Activated CD8-positive, alpha-beta memory T cell treated with anti-CD3 and anti-CD28 coated beads, Interleukin-2, amount 50 U/mL, for 48 hours (primary cell): ENCODE data around the gene GPAT2.
A peak's percentile ranks its signal among the peaks of the same experiment; 100 is the strongest.
"Not testable (repeated sequence)": the region's sequence is repeated elsewhere in the genome, so short reads cannot be mapped to it uniquely, and the experiment has no call there.

ENCODE experiments used
- DNase-seq: peaks from one replicate; pipeline ENCODE4 v3.0.0-alpha.2; 2020

The GPAT2 gene

DNA sequence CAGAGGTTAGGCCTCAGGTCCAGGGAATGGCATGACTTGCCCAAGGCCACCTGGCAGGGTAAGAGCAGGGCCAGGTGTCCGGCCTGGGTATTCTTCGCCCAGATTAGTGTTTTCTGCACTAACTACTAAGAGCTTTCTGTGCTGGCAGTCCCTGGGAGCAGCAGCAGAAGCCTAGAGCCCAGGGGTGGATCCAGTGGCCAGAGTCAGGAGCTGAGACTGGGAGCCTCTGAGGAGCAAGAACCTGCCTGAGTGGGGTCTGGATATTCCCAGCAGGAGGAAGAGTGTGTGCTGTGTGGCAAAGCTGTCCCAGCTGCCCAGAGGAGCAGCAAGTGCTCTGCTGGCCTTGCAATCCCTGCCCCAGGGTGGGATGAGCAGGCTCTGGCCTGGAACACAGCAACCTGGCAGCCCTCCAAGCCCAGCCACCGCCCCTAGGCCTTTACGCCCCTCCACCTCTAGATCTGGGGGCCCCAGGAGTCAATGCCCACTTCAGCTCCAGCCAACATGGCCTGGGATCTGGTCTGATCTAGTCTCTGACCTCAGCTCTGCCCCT is 30.7 kb upstream of the GPAT2 start:
- peak; percentile 48 for DNase-seq

DNA sequence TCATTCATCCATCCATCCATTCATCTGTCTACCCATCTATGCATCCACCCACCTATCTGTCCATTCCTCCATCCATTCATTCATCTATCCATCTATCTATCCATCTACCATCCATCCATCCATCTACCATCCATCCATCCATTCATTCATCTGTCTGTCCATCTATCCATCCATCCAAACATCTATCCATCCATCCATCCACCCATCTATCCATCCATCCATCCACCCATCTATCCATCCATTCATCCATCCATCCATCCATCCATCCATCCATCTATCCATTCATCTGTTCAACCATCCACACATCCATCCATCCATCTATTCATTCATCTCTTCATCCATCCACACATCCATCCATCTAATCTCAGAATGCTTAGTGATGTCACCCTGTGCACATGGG is 30.0 kb upstream of the GPAT2 start:
- not testable (repeated sequence) for DNase-seq

DNA sequence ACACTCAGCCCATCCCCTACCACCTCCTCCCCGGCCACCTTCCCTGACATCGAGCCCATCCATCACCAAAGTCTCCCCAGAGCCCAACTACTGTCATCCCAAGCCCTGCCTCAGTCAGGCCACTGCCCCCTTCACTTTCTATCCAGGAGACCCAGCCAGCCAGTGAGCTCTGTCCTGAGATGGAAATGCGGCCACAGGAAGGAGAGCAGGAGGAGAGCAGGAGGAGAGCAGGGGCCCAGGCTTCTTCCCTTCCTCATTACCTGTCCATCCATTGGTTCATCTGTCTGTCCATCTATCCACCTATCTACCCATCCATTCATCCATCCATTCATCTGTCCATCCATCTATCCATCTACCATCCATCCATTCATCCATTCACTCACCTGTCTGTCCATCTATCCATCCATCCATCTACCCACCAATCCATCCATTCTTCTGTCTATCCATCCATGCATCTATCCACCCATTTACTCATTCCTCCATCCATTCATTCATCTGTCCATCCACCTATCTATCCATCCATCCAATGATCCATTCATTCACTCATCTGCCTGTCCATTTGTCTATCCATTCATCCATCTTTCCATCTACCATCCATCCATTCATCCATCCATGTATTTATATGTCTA is 29.4 kb upstream of the GPAT2 start:
- DNase-seq, result not testable (repeated sequence)

DNA sequence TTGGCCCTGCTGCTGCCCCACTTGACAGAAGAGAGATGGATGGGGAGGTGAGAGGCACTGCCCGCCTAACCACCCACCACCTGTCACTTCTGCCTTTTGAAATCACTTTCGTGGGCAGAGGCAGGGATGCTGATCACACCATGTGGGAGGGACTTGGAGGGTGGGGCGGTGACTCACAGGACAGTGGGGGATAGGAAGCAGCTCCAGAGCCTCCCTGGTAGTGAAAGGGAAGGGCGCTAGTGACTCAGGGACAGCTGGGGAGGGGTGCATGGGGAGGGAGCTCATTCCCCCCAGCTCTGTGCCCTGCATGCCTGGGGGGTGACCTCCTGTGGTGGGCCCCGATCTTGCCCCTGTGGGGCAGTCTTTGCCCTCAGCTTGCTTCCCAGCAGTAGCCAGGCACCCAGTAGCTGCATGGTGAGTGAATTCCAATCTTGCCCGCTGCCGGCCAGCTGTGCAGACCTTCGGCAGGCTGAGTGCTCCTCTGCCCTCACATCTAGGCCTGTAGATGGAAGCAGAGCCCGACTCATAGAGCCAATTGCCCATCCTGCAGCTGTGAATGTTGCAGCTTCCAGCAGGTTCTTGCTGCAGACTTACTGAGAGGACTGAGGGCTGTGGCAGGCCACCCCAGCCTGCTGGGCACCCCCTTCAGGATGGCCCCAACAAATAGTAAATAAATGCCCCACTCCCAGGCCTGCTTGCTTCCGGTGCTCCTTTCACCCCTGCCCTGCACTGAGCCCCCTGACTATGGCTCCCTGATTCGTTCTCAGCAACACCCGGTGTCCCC is 28.6 kb upstream of the GPAT2 start:
- DNase-seq, result peak; percentile 58

DNA sequence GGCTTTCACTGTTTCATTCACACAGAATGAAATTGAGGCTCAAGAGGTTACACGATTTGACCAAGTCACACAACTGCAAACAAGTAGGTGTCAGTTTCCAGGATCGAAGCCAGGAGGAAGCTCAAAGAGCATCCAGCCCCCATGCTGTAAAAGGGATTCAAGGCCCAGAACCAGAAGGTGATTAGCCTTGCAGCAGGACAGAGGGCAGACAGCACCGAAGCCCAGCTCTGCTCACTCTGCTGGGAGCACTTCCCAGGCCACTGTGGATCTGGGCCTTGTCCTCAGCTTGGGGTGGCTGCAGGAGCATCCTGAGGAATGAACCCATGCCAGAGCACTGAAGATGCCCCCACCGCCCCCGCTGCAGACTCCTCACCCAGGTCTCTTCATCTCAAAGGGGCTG is 27.8 kb upstream of the GPAT2 start:
- DNase-seq, result not testable (repeated sequence)

DNA sequence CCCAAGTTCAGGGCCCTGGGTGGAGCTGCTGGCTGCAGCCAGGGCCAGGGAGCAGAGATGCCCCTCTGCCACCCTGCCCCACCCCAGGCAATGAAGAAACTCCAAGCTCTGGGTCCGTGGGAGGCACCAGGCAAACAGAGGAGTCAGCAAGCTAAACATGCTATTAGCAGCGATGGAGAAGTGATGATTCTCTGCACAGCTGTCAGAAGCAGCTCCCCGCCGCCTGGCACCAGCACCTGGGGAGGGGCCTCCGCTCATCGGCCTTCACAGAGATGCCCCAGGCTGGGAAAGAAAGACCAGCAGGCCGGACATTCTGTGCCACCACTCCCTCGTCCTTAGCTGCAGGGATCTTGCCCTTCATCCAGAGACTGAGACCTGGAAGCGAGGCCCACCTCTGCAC is 27.2 kb upstream of the GPAT2 start:
- peak; percentile 48 for DNase-seq

DNA sequence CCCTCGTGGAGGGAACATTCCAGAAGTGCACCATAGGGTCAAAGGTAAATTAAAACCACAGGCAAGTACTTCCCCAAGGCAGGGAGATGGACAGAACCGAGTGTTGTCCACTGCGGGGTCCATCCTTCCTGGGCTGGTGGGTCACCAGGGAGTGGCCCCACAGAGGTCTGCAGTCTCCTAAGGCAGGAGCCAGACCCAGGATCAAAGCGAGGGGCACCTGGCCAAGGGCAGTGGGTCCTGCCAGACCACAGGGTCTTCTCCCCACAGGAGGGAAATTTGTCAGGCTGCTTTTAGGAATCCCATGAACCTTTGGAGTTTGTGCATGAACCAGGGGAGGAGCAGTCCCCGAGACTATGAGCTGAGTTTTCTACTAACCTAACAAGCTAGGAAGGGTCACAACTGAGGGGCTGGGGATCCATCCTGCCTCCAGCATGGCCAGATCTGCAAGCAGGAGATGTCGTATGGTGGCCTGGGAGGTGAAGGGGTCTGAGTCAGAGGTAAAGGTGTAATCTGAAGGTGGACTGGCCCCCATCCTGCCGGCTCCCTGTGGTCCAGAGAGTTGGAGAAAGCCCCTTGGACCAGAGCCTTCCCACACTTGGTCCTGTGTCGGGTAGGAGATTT is 26.6 kb upstream of the GPAT2 start:
- peak; percentile 40 for DNase-seq

DNA sequence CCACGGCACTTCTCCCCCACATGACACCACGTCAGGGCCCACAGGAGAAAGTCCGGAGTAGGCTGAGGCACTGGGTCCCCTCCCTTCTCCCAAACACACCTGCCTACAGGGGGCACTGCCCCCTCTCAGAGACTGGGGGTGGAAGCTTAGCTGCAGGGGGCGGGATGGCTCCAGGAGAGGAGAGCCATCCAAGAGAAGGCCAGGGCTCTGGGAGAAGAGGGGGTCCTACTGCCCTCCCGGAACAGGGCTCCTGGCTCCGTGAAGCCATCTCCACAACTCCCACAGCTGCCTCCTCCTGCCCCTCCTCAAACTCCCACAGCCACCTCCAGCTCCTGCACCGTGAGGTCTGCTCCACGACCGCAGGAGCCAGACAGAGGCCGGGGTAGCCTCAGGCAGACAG is 25.6 kb upstream of the GPAT2 start:
- DNase-seq, result peak; percentile 52

DNA sequence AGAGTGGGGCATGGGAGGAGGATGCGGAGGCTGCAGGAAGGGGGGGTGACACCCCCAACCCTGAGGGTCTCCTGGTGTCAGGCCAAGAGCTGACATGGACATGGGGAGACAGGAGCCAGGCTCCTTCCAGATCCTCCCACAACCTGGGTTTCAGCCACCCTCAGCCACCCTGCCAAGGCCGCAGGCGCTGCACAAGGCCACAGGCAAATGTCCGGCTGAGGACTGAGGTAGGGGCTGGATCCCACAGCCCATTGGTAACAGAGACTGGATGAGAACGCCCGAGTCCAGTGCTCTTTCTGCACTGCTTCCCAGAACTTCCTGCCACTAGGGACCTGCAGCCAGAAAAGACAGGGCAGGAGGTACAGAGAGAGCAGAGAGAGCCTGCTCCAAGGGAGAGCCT is 24.7 kb upstream of the GPAT2 start:
- DNase-seq, result not testable (repeated sequence)

DNA sequence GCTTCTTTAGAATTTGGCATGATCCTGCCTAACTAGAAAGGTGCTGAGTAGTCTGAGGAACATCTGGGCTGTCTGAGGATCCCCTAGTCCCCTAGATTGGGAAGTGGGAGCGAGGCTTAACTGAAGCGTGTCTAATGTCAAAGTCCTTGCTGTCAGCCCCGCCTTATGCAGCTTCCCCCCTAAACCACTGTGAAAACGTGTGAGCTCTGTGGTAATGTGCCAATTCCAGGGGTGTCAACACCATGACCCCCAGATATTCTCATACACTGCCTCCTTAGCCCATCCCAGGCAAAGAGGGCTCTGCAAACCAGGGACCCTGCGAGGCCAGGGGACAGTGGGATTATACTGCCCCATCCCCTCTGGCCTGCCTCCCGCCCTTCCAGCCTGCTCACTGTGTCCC is 21.1 kb upstream of the GPAT2 start:
- DNase-seq, result not testable (repeated sequence)

DNA sequence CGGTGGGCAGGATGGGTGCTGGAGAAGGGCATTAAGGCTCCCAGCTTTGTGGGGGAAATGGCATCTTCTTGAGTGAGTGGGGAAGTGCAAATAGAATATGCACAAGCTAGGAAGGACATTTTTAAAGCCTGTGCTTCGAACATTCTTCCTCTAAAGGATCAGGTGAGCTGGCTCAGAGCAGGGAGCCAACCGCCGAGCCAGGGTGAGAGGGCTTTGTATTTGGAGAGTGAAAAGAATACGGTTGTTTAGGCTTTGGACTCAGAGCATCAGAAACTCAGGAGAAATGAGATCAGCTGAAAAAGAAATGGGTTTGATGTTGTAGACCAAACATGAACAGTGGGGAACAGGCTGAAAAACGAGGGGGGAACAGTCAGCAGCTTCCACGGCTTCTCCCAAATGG is 19.8 kb upstream of the GPAT2 start:
- not testable (repeated sequence) for DNase-seq

DNA sequence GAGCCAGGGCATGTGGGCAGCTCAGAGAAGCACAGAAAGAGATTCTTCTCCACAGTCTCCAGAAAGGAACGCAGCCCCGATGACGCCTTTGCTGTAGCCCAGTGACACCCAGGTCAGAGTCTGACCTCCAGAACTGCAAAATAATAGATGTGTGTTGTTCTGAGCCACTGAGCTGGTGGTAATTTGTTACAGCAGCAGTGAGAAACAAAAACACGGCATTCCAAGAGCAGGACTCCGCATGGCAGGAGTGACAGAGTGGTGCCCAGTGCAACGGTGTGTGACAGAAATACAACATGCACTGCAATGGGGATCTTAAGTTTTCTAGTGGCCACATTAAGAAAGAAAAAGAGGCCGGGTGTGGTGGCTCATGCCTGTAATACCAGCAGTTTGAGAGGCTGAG is 18.7 kb upstream of the GPAT2 start:
- not testable (repeated sequence) for DNase-seq

DNA sequence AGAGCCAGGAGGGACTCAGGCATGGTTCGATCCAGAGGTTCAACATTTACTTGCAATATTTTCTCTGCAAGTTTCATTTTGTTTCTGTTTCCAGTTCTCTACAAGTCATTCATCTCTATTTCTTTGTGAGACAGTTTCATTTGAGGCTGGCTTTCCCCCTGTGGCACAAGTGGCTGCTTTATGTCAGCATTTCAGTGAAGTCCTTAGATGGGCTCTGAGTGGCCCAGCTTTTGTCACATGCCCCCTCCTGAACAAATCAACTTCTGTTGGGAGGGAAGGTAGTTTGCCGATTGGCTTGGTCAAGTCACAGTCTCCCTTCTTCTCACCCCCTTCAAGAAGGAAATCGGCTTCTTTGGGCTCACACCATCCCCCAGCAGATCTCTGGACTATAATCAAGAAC is 17.9 kb upstream of the GPAT2 start:
- DNase-seq, result not testable (repeated sequence)

DNA sequence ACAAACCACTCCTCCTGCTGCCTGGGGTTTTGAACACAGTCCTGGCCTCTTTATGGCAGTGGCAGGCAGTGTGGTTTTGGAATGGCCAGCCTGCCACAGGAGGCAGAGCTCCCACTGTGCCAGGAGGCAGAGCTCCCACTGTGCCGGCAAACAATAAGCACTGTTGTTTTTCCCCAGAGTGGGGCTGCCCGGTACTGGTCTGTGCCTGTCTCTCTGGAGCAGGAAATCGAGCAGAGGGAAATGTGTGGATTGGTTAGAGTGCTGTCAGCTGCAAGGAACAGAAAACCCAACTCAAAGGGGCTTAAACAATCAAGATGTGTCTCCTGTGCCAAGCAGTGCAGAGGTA is 15.2 kb upstream of the GPAT2 start:
- not testable (repeated sequence) for DNase-seq

DNA sequence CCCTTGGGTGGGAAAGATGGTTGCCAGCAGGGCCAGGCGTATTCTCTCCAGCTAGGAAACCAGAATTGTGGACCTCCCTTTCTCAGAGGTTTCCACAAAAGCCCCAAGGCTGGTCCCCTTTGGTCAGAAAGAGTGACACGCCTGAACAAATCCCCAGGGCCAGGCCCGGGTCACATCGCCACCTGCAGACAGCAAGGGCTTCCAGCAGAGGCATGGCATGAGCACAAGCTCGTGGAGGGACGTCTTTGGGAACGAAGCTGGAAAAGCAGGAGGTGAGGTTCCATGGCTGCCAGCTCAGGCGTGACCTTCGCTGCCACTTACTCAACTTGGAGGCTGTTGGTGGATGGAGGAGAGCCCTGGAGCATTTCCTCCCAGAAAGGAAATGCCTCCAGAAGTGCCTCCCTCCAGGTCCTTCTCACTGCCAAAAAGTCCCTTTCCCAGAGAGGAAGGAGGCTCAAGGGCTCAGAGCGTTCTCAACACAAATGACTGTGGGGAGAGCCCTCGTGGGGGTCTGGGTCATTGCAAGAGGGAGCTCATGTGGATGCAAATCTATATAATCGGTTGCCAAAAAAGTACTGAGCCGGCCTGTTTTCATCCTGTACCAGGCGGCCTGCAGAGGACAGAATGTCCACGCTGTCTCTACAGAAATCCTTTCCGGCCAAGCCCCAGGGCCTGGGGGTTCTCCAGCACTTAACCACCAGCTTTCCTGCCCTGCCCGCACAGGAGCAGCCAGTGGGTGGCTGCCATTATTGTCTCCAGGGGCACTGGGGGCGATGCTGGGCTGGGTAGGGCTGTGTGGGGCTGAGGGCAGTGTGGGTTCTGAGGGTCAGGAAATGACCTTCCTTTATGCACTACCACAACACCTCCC is 14.6 kb upstream of the GPAT2 start:
- DNase-seq, result not testable (repeated sequence)

DNA sequence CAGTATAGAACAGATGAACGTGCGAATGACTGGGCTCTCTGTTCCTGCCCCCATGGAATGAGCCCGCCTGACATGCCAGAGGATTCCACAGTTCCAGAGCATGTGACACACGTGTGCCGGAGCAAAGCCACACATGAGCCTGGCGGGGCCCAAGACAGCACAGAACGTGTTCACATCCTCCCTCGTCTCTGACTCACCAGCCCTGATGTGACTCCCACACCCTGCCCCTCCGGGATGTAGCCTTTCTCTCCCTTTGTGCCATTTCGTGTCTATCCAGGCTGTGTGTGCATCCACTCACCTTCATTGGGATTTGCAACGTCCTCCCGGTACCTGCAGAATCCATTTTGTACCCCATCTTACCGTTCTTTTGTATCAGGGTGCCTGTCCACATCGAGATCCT is 838 bp upstream of the GPAT2 start:
- DNase-seq, result not testable (repeated sequence)

DNA sequence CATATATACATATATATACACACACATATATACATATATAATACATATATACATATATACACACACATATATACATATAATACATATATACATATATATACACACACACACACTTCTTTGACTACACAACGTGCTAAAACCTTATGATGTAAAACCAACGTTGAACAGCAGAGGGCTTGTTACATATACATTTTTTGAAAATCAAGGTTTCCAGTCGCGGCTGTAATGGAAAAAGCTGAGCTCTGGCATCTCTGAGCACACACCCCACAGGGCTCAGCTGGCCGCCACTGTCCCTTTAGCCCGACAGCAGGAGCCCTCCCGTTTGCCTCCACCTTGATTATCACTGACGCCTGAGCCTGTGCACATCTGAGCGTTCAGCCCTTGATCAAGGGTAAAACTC is 719 bp downstream of the GPAT2 start:
- not testable (repeated sequence) for DNase-seq

DNA sequence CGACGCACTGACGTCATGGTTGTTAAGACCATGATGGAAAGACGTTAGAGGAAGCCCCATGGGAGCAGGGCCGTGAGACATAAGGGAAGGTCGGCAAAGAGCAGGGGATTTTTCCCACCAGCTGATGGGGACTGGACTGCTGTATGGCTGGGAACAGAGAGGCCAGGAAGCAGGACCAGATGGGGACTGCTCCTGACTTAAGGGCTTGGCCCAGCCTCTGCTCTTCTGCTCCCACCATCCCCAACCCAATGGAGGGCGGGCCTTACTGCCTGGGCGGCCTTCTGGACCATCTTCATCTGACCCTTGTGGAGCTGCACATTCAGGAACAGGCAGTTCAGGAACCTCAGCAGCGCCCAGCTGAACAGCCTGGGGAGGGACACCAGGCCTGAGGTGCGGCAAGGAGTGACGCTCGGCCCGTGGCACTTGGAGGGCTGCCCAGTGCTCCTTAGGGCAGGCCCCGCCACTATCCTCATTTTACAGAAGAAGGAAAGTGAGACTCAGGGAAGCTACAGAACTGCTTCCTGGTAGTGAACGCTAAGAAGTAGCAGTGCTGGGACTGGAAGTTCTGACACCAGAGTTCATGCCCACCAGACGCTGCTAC is 6.9 kb downstream of the GPAT2 start:
- DNase-seq, result not testable (repeated sequence)

DNA sequence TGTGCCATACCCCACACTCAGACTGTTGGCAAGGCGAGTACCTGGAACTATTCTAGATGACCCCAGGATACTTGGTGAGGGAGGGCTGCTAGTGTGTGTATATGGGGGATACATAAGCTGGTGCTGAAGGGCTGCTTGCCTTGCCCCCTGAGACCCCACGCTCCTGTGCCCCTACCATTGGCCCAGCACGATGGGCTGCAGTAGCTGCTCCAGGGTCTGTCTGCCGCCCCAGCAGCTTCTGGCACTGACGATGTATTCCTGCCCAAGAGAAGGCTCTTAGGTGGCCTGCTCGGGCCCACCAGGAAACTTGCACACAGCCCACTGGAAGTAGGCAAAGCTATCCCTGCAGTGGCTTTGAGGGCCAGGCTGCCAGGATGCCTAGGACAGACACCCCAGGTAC is 9.0 kb downstream of the GPAT2 start:
- DNase-seq, result not testable (repeated sequence)

DNA sequence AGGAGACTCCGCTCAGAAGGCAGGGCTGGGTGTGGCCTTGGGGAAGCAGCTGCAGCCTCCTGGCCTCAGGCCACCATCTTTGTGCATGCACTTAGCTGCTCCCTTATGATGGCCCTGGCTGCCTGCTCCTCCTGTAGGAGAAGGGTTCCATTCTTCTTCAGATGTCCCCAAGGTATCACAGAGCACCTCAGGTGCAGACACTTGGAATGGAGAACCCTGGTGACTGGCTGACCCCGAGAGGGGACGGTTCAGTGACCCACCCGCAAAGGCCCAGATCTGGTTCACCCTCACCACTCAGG is 9.6 kb downstream of the GPAT2 start:
- no peak for DNase-seq

DNA sequence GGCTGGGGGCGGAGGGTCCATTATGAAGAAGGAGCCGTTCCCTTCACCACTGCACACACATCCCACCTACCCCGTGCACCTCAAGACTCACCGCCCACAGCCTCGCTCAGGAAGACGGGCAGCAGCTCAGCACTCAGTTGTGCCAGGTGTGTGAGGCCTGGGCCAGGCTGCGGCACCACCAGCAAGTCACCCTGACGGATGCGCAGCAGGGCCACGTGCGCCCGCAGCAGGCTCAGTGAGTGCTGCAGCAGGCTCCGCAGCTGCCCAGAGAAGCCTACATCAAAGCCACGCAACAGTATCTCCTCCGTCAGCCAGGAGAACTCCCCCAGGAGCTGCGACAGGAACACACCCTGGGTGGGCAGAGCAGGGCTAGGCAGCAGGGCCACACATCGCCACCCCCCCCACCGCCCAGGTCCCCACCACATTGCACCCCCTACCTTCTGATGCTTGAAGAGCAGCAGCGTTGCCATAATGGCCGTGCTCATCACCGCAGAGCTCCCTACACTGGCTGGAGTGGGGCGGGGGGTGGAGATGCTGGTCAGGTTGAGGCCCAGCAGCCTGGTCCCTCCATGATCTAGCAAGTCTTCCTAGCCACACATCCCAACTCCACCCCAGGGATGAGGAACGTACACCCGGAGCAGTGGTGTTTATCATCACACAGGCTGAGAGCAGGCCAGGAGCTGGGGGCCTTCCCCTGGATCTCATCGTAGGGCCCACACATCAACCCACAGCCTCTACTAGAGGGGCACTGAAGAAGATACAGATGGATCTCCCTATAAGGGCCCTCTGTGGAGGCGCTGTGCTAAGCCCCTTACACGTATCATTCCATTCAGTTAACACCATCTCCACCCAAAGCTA is 10.2 kb downstream of the GPAT2 start:
- DNase-seq, result no peak

DNA sequence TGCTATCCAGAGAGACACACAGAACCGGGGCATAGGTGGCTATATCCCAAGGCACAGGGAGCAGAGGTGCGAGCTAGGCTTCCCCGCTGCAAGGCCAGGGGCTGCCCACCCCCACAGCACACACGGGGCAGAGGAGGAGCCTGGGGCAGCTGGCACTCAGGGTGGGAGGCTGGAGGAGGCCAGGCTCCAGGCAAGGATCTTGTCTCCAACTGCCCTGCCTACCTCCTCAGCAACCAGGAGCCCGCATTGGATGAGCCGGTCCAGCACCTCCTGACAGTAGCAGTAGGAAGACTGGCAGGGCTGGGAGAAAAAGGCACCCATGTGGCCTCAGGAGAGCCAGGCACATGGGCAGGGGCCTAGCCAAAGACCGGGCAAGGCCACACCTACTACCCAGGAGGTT is 11.0 kb downstream of the GPAT2 start:
- DNase-seq, result not testable (repeated sequence)
